ENCODE data around the gene ANKRD12. TPM values are rescaled to one million over a fixed set of nuclear protein-coding genes. Genes with fewer than 3 reads are reported as not detected.
A peak's percentile ranks its signal among the peaks of the same experiment; 100 is the strongest.

Gene ANKRD12
- total and polyA plus RNA-seq, 2 donors (not counting 1 experiment from before 2014, with no cell fraction given): 13.0 to 53.3 TPM

DNA sequence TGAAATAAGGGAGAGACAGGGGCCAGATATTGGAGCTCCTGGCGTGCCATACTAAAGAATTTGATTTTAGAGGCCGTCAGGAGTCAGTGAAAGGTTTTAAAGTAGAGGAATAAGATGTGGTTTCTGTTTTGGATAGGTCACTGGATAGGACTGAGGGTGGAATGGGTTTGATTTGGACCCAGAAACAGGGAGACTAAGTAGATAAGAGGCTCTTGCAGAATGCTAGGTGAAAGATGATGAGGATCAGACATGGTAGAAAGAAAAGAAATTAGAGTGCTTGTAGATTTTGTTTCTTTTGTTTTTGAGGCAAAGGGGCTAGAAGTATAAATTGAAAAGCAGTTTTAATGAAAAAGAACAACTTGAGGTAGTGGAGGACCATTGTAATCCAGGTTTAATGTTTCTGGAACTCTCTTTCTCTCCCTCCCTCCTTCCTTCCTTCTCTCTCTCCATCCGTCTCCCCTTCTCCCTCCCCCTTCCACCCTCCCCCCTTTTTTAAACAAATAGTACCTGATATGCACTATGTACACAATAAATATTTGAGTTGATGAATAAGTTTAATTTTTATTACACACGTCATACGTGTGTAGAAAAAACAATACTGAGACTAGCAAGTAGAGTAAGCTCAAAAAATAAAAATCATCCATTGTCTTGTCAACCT, 32.2 kb upstream of the ANKRD12 start:
- H3K9me3 ChIP-seq (ENCODE audit: control insufficient read depth, insufficient read depth, low read depth, low read length): no peaks in the 10 kb centered on the region
- H3K4me1 ChIP-seq (ENCODE audit: control insufficient read depth, extremely low read depth, insufficient read depth, low read length): peaks cover 13% of the 10 kb centered on the region
- DNase-seq (ENCODE audit: low read depth in 2 of 2): no peak
- no peak for TF ChIP-seq EZH2 (IDR thresholded peaks at IDR 0.05; ENCODE audit: low read length, missing control alignments)
- TF ChIP-seq, protein P1, sequence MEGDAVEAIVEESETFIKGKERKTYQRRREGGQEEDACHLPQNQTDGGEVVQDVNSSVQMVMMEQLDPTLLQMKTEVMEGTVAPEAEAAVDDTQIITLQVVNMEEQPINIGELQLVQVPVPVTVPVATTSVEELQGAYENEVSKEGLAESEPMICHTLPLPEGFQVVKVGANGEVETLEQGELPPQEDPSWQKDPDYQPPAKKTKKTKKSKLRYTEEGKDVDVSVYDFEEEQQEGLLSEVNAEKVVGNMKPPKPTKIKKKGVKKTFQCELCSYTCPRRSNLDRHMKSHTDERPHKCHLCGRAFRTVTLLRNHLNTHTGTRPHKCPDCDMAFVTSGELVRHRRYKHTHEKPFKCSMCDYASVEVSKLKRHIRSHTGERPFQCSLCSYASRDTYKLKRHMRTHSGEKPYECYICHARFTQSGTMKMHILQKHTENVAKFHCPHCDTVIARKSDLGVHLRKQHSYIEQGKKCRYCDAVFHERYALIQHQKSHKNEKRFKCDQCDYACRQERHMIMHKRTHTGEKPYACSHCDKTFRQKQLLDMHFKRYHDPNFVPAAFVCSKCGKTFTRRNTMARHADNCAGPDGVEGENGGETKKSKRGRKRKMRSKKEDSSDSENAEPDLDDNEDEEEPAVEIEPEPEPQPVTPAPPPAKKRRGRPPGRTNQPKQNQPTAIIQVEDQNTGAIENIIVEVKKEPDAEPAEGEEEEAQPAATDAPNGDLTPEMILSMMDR (conservative IDR thresholded peaks at IDR 0.05 in 1 of 2, IDR thresholded peaks at IDR 0.05 in 1 of 2; ENCODE audit: low read depth in 1 of 2, low read length in 2 of 2): no peak
- H3K9ac ChIP-seq (ENCODE audit: insufficient read depth, low read length): no peak overlapping the region
- H3K27ac ChIP-seq (ENCODE audit: insufficient read depth, low read length): peak overlapping the region; percentile 86
- H2AFZ ChIP-seq (ENCODE audit: low read length): no peak overlapping the region
- no peaks in the 10 kb centered on the region for H3K27me3 ChIP-seq (ENCODE audit: control insufficient read depth, insufficient read depth, low read length)
- no peaks in the 10 kb centered on the region for H4K20me1 ChIP-seq (ENCODE audit: control insufficient read depth, extremely low read depth, insufficient read depth, low read length)
- peak overlapping the region; percentile 88 for H3K4me2 ChIP-seq (ENCODE audit: extremely low read depth, insufficient read depth, low read length)
- H3K36me3 ChIP-seq (ENCODE audit: control insufficient read depth, insufficient read depth, low read length): no peaks in the 10 kb centered on the region
- H3K79me2 ChIP-seq (ENCODE audit: control insufficient read depth, insufficient read depth, low read length): peaks cover 67% of the 10 kb centered on the region
- peak overlapping the region; percentile 43 to 89 (median 74) for H3K4me3 ChIP-seq (replicated peaks in 1 of 4; ENCODE audit: control extremely low read depth in 1 of 4, insufficient read depth in 1 of 4, low read depth in 3 of 4, low read length in 4 of 4)

DNA sequence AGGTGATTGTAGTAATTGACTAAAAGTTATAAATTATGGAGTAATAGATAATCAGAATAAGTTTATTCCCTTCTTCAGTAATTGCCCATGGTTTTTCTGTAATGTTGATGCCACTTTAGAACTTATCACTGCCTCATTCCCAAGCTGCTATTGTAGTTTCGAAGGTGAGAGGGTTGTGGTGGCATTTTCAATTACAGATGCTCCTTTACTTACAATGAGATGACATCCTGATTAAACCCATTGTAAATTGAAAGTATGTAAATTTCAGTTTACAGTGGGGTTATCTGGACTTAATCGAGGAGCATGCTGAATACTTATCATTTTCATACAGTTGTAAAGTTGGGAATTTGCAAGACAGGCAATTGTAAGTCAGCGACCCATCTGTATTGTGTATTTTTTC, 31.2 kb upstream of the ANKRD12 start:
- H3K4me3 ChIP-seq (replicated peaks in 1 of 4; ENCODE audit: control extremely low read depth in 1 of 4, insufficient read depth in 1 of 4, low read depth in 3 of 4, low read length in 4 of 4): peak overlapping the region; percentile 33 to 89 (median 64)
- no peak overlapping the region for H2AFZ ChIP-seq (ENCODE audit: low read length)
- H3K4me2 ChIP-seq (ENCODE audit: extremely low read depth, insufficient read depth, low read length): peak overlapping the region; percentile 88
- no peaks in the 10 kb centered on the region for H3K27me3 ChIP-seq (ENCODE audit: control insufficient read depth, insufficient read depth, low read length)
- H3K27ac ChIP-seq (ENCODE audit: insufficient read depth, low read length): peak overlapping the region; percentile 19
- peaks cover 13% of the 10 kb centered on the region for H3K4me1 ChIP-seq (ENCODE audit: control insufficient read depth, extremely low read depth, insufficient read depth, low read length)
- no peak for DNase-seq (ENCODE audit: low read depth in 2 of 2)
- no peaks in the 10 kb centered on the region for H3K36me3 ChIP-seq (ENCODE audit: control insufficient read depth, insufficient read depth, low read length)
- H3K9me3 ChIP-seq (ENCODE audit: control insufficient read depth, insufficient read depth, low read depth, low read length): no peaks in the 10 kb centered on the region
- H4K20me1 ChIP-seq (ENCODE audit: control insufficient read depth, extremely low read depth, insufficient read depth, low read length): no peaks in the 10 kb centered on the region
- H3K79me2 ChIP-seq (ENCODE audit: control insufficient read depth, insufficient read depth, low read length): peaks cover 76% of the 10 kb centered on the region
- no peak overlapping the region for H3K9ac ChIP-seq (ENCODE audit: insufficient read depth, low read length)
- TF ChIP-seq EZH2 (IDR thresholded peaks at IDR 0.05; ENCODE audit: low read length, missing control alignments): no peak
- TF ChIP-seq, protein P1 (conservative IDR thresholded peaks at IDR 0.05 in 1 of 2, IDR thresholded peaks at IDR 0.05 in 1 of 2; ENCODE audit: low read depth in 1 of 2, low read length in 2 of 2): no peak

DNA sequence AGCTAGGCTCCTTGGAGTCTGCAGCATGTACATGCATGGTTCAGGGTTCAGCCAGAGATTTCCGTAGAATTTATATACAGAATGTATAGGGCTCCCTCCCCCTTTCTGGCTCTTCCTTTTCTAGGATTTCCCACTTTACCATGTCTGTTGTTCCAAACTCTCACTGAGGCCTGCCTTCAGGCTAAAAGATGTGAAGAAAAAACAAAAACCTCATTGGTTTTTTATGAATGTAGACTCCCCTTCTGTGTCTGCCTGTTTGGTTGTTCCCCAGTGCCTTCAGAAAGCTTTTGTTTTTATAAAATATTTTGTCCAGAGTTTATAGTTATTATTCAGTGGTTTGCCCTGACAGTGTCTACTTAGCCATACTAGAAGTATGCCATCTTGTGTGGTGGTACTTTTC, 30.5 kb upstream of the ANKRD12 start:
- TF ChIP-seq, protein P1 (conservative IDR thresholded peaks at IDR 0.05 in 1 of 2, IDR thresholded peaks at IDR 0.05 in 1 of 2; ENCODE audit: low read depth in 1 of 2, low read length in 2 of 2): no peak
- no peak for TF ChIP-seq EZH2 (IDR thresholded peaks at IDR 0.05; ENCODE audit: low read length, missing control alignments)
- H4K20me1 ChIP-seq (ENCODE audit: control insufficient read depth, extremely low read depth, insufficient read depth, low read length): no peaks in the 10 kb centered on the region
- no peaks in the 10 kb centered on the region for H3K9me3 ChIP-seq (ENCODE audit: control insufficient read depth, insufficient read depth, low read depth, low read length)
- H3K4me3 ChIP-seq (replicated peaks in 1 of 4; ENCODE audit: control extremely low read depth in 1 of 4, insufficient read depth in 1 of 4, low read depth in 3 of 4, low read length in 4 of 4): peak overlapping the region in 3 of 4 experiments; percentile 43 to 89 (median 85)
- H3K9ac ChIP-seq (ENCODE audit: insufficient read depth, low read length): no peak overlapping the region
- H3K27me3 ChIP-seq (ENCODE audit: control insufficient read depth, insufficient read depth, low read length): no peaks in the 10 kb centered on the region
- H3K4me1 ChIP-seq (ENCODE audit: control insufficient read depth, extremely low read depth, insufficient read depth, low read length): peaks cover 13% of the 10 kb centered on the region
- H3K79me2 ChIP-seq (ENCODE audit: control insufficient read depth, insufficient read depth, low read length): peaks cover 83% of the 10 kb centered on the region
- no peak for DNase-seq (ENCODE audit: low read depth in 2 of 2)
- no peaks in the 10 kb centered on the region for H3K36me3 ChIP-seq (ENCODE audit: control insufficient read depth, insufficient read depth, low read length)
- peak overlapping the region; percentile 19 for H3K27ac ChIP-seq (ENCODE audit: insufficient read depth, low read length)
- peak overlapping the region; percentile 88 for H3K4me2 ChIP-seq (ENCODE audit: extremely low read depth, insufficient read depth, low read length)
- no peak overlapping the region for H2AFZ ChIP-seq (ENCODE audit: low read length)
